ENCODE results near the gene IRX5.

The IRX5 gene

DNA sequence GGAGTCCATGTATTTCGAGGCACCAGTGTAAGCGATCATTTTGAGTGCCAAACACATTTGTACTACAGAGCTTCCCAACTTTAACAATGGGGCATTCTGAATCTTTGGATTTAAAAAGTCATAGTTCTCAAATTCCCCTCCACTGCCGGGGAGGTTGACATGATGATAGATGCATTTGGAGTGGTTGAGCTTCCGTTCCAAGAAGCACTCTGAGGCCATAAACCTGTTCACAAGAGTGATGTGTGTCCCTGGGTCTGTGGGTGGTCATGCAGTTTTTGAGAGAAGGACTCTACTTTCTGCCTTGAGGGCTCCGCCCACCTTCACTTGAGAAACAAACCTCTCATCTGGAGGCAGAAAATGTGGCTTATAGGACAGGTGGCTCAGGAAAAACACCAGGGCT is 43.7 kb downstream of the IRX5 start:
- H4K20me1 ChIP-seq (ENCODE audit: control insufficient read depth, insufficient read depth, low read depth, low read length), result no peaks in the 10 kb centered on the region
- no peaks in the 10 kb centered on the region for H3K27me3 ChIP-seq (ENCODE audit: control insufficient read depth, low read length)
- H3K9me2 ChIP-seq (replicated peaks; ENCODE audit: control insufficient read depth, low read length), result no peaks in the 10 kb centered on the region
- no peaks in the 10 kb centered on the region for H3K9me3 ChIP-seq (ENCODE audit: control insufficient read depth, insufficient read depth, low read length)
- no peaks in the 10 kb centered on the region for H3K36me3 ChIP-seq (ENCODE audit: control insufficient read depth, low read length)
- TF ChIP-seq, protein P1, sequence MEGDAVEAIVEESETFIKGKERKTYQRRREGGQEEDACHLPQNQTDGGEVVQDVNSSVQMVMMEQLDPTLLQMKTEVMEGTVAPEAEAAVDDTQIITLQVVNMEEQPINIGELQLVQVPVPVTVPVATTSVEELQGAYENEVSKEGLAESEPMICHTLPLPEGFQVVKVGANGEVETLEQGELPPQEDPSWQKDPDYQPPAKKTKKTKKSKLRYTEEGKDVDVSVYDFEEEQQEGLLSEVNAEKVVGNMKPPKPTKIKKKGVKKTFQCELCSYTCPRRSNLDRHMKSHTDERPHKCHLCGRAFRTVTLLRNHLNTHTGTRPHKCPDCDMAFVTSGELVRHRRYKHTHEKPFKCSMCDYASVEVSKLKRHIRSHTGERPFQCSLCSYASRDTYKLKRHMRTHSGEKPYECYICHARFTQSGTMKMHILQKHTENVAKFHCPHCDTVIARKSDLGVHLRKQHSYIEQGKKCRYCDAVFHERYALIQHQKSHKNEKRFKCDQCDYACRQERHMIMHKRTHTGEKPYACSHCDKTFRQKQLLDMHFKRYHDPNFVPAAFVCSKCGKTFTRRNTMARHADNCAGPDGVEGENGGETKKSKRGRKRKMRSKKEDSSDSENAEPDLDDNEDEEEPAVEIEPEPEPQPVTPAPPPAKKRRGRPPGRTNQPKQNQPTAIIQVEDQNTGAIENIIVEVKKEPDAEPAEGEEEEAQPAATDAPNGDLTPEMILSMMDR (IDR thresholded peaks at IDR 0.05; ENCODE audit: low read depth, low read length, poor library complexity, severe bottlenecking), result no peak
- TF ChIP-seq EZH2phosphoT487 (IDR thresholded peaks at IDR 0.05; ENCODE audit: borderline replicate concordance, low read length), result no peak
- no peaks in the 10 kb centered on the region for H3K79me2 ChIP-seq (ENCODE audit: control insufficient read depth, low read length)
- H3K4me1 ChIP-seq (ENCODE audit: control insufficient read depth, low read length), result no peaks in the 10 kb centered on the region
- H3K4me2 ChIP-seq (ENCODE audit: low read length), result no peak overlapping the region
- H3K27ac ChIP-seq (ENCODE audit: low read depth, low read length), result no peak overlapping the region
- H3K4me3 ChIP-seq (ENCODE audit: low read length), result no peak overlapping the region
- H3F3A ChIP-seq (ENCODE audit: control insufficient read depth, insufficient read depth), result no peaks in the 10 kb centered on the region

DNA sequence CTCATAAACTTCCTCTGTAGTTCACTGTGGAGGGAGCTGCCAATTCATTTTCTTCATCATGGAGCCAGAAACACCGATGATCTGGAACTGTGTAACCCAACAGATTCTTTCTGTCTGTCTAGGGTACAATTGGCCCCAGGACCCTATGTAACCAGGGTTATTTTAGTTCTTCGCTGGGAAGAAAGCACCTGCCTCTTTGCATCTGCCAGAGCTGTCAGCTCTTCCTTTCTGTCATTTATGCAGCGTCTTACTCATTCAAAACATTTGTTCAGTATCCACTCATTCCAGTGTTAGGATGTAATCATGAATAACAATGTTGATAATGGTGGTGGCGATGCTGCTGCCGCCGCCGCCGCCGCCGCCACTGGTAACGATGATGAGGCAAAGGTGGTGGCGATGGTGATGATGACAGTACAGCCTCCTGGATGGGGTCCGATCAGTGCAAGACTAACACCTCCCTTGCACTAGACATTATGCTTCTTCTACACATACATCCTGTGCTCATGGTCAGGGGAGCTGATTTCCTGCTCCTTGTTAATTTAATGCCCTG is 46.1 kb downstream of the IRX5 start:
- Histone ChIP-seq H3K79me2 (ENCODE audit: control insufficient read depth, low read length) (no peaks in the 10 kb centered on the region), H3K27me3 (ENCODE audit: control insufficient read depth, low read length) (no peaks in the 10 kb centered on the region), H3K4me2 (ENCODE audit: low read length) (no peak overlapping the region), H3F3A (ENCODE audit: control insufficient read depth, insufficient read depth) (no peaks in the 10 kb centered on the region), H3K4me1 (ENCODE audit: control insufficient read depth, low read length) (no peaks in the 10 kb centered on the region), H3K36me3 (ENCODE audit: control insufficient read depth, low read length) (no peaks in the 10 kb centered on the region), H3K27ac (ENCODE audit: low read depth, low read length) (no peak overlapping the region), H3K9me3 (ENCODE audit: control insufficient read depth, insufficient read depth, low read length) (no peaks in the 10 kb centered on the region), H4K20me1 (ENCODE audit: control insufficient read depth, insufficient read depth, low read depth, low read length) (no peaks in the 10 kb centered on the region), H3K9me2 (replicated peaks; ENCODE audit: control insufficient read depth, low read length) (no peaks in the 10 kb centered on the region), H3K4me3 (ENCODE audit: low read length) (no peak overlapping the region)
- no peak for TF ChIP-seq EZH2phosphoT487 (IDR thresholded peaks at IDR 0.05; ENCODE audit: borderline replicate concordance, low read length)
- TF ChIP-seq, protein P1 (IDR thresholded peaks at IDR 0.05; ENCODE audit: low read depth, low read length, poor library complexity, severe bottlenecking), result no peak

DNA sequence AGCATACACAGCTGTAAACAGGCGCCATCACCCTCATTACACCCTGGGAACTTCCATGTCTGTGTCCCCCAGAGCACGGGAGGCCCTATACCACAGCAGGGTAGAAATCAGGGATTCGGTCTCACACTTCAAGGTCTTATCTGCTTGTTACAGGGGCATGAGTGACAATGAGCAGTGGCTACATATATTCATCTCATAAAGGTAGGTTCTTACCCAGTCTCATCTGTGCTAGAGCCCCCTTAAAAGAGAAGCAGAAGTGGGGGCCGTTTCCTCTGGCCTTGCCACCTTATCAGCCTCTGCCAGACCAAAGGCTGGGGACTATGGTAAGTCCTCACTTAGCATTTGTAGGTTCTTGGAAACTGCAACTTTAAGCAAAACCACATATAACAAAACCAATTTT is 46.5 kb downstream of the IRX5 start:
- Histone ChIP-seq H3K79me2 (ENCODE audit: control insufficient read depth, low read length) (no peaks in the 10 kb centered on the region), H3K4me2 (ENCODE audit: low read length) (no peak overlapping the region), H3F3A (ENCODE audit: control insufficient read depth, insufficient read depth) (no peaks in the 10 kb centered on the region), H3K4me1 (ENCODE audit: control insufficient read depth, low read length) (no peaks in the 10 kb centered on the region), H3K27ac (ENCODE audit: low read depth, low read length) (no peak overlapping the region), H3K9me3 (ENCODE audit: control insufficient read depth, insufficient read depth, low read length) (no peaks in the 10 kb centered on the region), H3K27me3 (ENCODE audit: control insufficient read depth, low read length) (no peaks in the 10 kb centered on the region), H3K4me3 (ENCODE audit: low read length) (no peak overlapping the region), H3K36me3 (ENCODE audit: control insufficient read depth, low read length) (no peaks in the 10 kb centered on the region), H3K9me2 (replicated peaks; ENCODE audit: control insufficient read depth, low read length) (no peaks in the 10 kb centered on the region), H4K20me1 (ENCODE audit: control insufficient read depth, insufficient read depth, low read depth, low read length) (no peaks in the 10 kb centered on the region)
- TF ChIP-seq EZH2phosphoT487 (IDR thresholded peaks at IDR 0.05; ENCODE audit: borderline replicate concordance, low read length), result no peak
- TF ChIP-seq, protein P1 (IDR thresholded peaks at IDR 0.05; ENCODE audit: low read depth, low read length, poor library complexity, severe bottlenecking), result no peak
